HL-60 (cell line): ENCODE data around the gene C10orf71.
A peak's percentile ranks its signal among the peaks of the same experiment; 100 is the strongest.

Source experiments
- DNase-seq, 2 experiments: peaks; one replicate each; pipeline ENCODE4 v3.0.0-alpha.2; 2010 to 2020; ENCODE audit warnings: low read depth in 1 of 2, low spot score in 1 of 2
- H3K27ac ChIP-seq: fragments of 250-450 bp; sonication (Bioruptor Pico); replicated peaks from 2 replicates; pipeline ENCODE4 v1.5.1; 2020; ENCODE audit warnings: mild to moderate bottlenecking, moderate library complexity
- H3K27me3 ChIP-seq: fragments of 250-450 bp; sonication (Bioruptor Pico); 2 replicates; pipeline ENCODE4 v1.5.1; 2021; ENCODE audit warnings: mild to moderate bottlenecking, moderate library complexity; ENCODE audit not compliant: insufficient read depth, poor library complexity, severe bottlenecking
- H3K4me3 ChIP-seq: replicated peaks from 2 replicates; pipeline ENCODE4 v1.5.1; 2011; ENCODE audit warnings: mild to moderate bottlenecking, control low read depth, low read length; ENCODE audit not compliant: insufficient read depth
- GABPA ChIP-seq: IDR thresholded peaks from 2 replicates; pipeline ENCODE4 v1.6.1; 2012; ENCODE audit warnings: low read depth
- POLR2AphosphoS5 ChIP-seq: IDR thresholded peaks from 2 replicates; pipeline ENCODE4 v1.6.1; 2012; ENCODE audit warnings: low read depth
- SPI1 ChIP-seq: IDR thresholded peaks from 2 replicates; pipeline ENCODE4 v1.6.1; 2012; ENCODE audit warnings: low read depth, mild to moderate bottlenecking, borderline replicate concordance
- TF ChIP-seq, protein P1 (sequence below): IDR thresholded peaks from one replicate; pipeline ENCODE4 v1.5.1; 2011; ENCODE audit warnings: low read length, control low read depth, inconsistent platforms; ENCODE audit not compliant: insufficient read depth
- TF ChIP-seq, protein P2 (sequence below): IDR thresholded peaks from 2 replicates; pipeline ENCODE4 v1.6.1; 2012; ENCODE audit warnings: low read depth; ENCODE audit not compliant: insufficient replicate concordance

Gene C10orf71

DNA sequence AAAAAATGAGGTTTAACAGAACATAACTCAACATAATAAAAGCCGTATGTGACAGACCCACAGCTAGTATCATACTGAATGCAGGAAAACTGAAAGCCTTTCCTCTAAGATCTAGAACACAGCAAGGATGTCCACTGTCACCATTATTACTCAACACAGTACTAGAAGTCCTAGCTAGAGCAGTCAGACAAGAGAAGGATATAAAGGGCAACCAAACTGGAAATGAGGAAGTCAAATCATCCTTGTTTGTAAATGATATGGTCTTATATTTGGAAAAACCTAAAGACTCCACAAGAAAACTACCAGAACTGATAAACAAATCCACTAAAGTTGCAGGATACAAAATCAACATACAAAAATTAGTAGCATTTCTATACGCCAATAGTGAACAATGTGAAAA lies 45.9 kb downstream of the C10orf71 start:
- Histone ChIP-seq H3K27ac (no peak overlapping the region), H3K27me3 (no peaks in the 10 kb centered on the region), H3K4me3 (no peak overlapping the region)
- no peak for DNase-seq
- TF ChIP-seq, protein P1, sequence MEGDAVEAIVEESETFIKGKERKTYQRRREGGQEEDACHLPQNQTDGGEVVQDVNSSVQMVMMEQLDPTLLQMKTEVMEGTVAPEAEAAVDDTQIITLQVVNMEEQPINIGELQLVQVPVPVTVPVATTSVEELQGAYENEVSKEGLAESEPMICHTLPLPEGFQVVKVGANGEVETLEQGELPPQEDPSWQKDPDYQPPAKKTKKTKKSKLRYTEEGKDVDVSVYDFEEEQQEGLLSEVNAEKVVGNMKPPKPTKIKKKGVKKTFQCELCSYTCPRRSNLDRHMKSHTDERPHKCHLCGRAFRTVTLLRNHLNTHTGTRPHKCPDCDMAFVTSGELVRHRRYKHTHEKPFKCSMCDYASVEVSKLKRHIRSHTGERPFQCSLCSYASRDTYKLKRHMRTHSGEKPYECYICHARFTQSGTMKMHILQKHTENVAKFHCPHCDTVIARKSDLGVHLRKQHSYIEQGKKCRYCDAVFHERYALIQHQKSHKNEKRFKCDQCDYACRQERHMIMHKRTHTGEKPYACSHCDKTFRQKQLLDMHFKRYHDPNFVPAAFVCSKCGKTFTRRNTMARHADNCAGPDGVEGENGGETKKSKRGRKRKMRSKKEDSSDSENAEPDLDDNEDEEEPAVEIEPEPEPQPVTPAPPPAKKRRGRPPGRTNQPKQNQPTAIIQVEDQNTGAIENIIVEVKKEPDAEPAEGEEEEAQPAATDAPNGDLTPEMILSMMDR: no peak
- peak; percentile 68 for TF ChIP-seq SPI1

DNA sequence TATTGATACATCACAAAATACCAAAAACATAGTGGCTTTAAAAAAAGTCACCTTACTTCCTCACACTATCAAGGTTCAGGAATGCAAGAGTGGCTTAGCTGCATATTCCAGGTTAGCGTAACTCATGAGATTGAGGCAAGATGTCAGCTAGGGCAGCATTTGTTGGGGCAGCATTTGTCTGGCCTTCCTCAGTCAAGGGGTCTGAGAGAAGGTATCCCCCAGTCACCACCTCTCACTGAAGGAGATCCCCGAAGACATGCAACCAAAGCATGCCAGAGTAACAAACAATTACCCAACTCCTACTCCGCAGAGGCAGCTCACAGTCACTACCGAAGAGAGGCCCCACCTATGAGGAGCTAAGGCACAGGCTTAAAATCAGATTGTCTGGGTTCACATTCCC lies 48.4 kb downstream of the C10orf71 start:
- DNase-seq: no peak
- H3K4me3 ChIP-seq: no peak overlapping the region
- no peak overlapping the region for H3K27ac ChIP-seq
- TF ChIP-seq, protein P1: no peak
- TF ChIP-seq SPI1: no peak
- TF ChIP-seq POLR2AphosphoS5: no peak
- TF ChIP-seq, protein P2, sequence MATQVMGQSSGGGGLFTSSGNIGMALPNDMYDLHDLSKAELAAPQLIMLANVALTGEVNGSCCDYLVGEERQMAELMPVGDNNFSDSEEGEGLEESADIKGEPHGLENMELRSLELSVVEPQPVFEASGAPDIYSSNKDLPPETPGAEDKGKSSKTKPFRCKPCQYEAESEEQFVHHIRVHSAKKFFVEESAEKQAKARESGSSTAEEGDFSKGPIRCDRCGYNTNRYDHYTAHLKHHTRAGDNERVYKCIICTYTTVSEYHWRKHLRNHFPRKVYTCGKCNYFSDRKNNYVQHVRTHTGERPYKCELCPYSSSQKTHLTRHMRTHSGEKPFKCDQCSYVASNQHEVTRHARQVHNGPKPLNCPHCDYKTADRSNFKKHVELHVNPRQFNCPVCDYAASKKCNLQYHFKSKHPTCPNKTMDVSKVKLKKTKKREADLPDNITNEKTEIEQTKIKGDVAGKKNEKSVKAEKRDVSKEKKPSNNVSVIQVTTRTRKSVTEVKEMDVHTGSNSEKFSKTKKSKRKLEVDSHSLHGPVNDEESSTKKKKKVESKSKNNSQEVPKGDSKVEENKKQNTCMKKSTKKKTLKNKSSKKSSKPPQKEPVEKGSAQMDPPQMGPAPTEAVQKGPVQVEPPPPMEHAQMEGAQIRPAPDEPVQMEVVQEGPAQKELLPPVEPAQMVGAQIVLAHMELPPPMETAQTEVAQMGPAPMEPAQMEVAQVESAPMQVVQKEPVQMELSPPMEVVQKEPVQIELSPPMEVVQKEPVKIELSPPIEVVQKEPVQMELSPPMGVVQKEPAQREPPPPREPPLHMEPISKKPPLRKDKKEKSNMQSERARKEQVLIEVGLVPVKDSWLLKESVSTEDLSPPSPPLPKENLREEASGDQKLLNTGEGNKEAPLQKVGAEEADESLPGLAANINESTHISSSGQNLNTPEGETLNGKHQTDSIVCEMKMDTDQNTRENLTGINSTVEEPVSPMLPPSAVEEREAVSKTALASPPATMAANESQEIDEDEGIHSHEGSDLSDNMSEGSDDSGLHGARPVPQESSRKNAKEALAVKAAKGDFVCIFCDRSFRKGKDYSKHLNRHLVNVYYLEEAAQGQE: no peak
- TF ChIP-seq GABPA: no peak
- H3K27me3 ChIP-seq: no peaks in the 10 kb centered on the region

DNA sequence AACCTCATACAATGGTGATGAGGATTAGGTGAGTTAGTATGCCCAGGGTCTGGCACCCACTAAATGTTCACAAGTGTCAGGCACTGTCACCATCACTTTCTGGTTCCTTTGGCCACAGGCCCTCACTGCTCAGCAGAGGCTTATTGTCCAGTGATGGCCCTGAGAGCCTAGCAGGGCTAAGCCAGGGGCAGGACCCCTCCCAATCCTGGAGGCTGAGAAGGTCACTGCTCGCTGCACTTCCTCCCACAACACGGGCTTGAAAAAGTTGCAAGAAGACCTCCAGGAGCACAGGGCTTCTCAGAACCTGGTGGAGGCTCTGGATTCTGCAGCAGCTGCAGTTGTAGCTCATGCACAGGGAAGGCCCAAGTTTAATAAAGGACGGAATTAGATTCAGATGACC lies 48.9 kb downstream of the C10orf71 start:
- Histone ChIP-seq H3K27me3 (no peaks in the 10 kb centered on the region), H3K27ac (no peak overlapping the region), H3K4me3 (no peak overlapping the region)
- no peak for DNase-seq
- TF ChIP-seq, protein P2: no peak
- no peak for TF ChIP-seq GABPA

DNA sequence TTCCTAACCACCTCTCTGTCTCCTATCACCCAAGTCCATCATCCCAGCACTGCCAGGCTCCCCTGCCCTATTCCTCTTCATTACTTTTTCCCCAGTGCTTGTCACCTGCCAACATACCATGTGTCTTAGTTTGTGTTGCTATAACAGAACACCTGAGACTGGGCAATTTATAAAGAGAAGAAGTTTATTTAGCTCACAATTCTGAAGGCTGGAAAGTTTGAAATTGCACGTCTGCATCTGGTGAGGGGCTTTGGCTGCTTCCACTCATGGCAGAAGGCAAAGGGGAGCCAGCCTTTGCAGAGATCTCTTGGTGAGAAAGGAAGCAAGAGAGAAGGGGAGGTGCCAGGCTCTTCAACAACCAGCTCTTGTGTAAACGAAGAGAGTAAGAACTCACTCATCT lies 49.6 kb downstream of the C10orf71 start:
- H3K4me3 ChIP-seq: no peak overlapping the region
- no peak for TF ChIP-seq POLR2AphosphoS5
- TF ChIP-seq, protein P1: no peak
- TF ChIP-seq, protein P2: no peak
- no peak for TF ChIP-seq GABPA
- no peak for TF ChIP-seq SPI1
- H3K27me3 ChIP-seq: no peaks in the 10 kb centered on the region
- H3K27ac ChIP-seq: no peak overlapping the region
- no peak for DNase-seq
